Uterus (tissue), 2 donors: ENCODE results near the gene IRAK3.

ENCODE experiments used
- POLR2A ChIP-seq, 2 donors: fragments of 450-650 bp; IDR thresholded peaks; one replicate each; pipeline ENCODE4 v1.6.1; 2016; ENCODE audit warnings: antibody characterized with exemption in 2 of 2, mild to moderate bottlenecking in 1 of 2, moderate library complexity in 1 of 2
- TF ChIP-seq, protein P1 (sequence below), 4 experiments: fragments of 200-600 bp in 2 of 4; fragments of 450-650 bp in 2 of 4; sonication (generic) in 2 of 4; IDR thresholded peaks; one replicate each; pipeline ENCODE4 v1.5.1; 2016 to 2019; ENCODE audit warnings: antibody characterized with exemption in 4 of 4, mild to moderate bottlenecking in 2 of 4, moderate library complexity in 1 of 4

DNA sequence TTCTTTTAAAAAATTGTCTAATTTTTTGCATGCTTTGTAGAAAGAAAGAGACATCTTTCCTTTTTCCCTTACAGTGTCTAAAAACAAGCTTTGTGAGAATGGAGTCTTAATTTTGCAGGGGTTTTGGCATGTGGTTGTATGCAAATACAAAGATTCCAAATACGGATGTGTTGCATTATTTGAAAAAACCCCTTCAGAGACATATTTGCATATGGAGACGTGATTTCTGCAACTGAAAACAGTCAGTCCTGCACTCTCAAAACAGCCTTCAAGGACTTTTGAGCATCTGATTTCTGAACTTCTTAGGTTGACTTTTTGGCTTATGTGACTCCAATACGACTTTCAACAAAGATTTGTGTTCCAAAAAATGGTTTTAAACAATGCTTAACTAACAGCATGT lies 7.8 kb downstream of the IRAK3 start:
- TF ChIP-seq, protein P1, sequence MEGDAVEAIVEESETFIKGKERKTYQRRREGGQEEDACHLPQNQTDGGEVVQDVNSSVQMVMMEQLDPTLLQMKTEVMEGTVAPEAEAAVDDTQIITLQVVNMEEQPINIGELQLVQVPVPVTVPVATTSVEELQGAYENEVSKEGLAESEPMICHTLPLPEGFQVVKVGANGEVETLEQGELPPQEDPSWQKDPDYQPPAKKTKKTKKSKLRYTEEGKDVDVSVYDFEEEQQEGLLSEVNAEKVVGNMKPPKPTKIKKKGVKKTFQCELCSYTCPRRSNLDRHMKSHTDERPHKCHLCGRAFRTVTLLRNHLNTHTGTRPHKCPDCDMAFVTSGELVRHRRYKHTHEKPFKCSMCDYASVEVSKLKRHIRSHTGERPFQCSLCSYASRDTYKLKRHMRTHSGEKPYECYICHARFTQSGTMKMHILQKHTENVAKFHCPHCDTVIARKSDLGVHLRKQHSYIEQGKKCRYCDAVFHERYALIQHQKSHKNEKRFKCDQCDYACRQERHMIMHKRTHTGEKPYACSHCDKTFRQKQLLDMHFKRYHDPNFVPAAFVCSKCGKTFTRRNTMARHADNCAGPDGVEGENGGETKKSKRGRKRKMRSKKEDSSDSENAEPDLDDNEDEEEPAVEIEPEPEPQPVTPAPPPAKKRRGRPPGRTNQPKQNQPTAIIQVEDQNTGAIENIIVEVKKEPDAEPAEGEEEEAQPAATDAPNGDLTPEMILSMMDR (IDR thresholded peaks at IDR 0.05) = no peak
- TF ChIP-seq POLR2A (IDR thresholded peaks at IDR 0.05) = no peak
